ENCODE measurements around the gene C10orf90.

C10orf90 gene

DNA sequence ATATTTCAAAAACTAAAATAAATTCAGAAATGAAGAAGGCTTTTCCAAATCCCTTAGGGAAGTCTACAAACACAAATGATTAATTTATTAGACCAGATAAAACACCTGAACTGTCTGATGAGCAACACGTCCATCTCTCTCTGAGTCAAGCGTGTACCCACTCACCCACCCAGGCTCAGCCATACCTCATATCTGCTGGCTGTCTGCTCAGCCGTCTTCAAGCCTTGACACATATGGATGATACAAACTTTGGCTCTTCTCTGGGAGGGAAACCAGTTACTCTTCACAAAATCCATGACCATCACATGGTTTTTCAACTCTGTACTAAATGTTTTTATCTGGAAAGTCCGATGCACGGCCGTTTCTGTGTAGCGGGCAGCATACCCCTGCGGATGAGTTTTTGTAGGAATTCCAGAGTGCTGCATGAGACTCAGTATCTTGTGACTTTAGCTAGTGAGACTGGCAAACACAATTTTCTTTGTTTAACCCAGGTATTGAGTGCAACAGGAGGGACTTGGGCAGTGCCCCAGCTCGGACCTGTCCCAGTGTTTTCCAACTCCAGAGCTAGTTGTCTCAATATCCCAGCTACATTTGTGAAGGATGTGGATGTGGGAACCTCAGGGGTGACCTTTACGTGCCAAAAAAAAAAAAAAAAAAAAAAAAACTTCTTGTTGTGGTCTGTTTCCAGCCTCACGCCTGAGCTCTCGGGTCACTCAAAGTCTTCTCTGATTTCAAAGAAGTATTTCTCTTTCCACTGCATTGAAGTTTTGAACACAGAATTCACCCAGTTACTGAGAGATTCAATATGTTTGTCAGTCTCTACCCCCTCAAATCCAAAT, at the start of gene C10orf90:
TSS of gene C10orf90 (minus strand) at position 638 of the 839 bp plus-strand sequence. CDS start at position 425, 213 bp downstream.
- DNase-seq = no peak

- DNase-seq = no peak
Measured at GRCh38 chr10:126716366-126716765, 45.9 kb upstream of the C10orf90 start.

DNA sequence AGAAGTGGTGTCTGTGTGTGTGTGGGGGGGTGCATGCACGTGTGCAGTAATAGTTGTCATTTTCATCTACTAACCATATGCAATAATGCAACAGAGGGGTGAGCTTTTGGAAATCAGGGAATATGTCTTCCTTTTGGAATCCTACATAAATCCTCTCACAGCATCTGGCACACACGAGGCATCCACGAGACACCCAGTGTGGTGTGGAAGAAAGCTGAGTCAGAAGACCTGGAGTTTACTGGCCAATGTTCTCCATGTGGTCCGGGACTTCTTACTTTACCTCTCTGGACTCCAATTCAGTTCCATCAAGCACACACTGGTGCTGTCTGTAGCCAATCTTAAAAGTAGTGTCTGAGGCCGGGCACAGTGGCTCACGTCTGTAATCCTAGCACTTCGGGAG, 43.1 kb upstream of the C10orf90 start:
- DNase-seq = no peak

DNA sequence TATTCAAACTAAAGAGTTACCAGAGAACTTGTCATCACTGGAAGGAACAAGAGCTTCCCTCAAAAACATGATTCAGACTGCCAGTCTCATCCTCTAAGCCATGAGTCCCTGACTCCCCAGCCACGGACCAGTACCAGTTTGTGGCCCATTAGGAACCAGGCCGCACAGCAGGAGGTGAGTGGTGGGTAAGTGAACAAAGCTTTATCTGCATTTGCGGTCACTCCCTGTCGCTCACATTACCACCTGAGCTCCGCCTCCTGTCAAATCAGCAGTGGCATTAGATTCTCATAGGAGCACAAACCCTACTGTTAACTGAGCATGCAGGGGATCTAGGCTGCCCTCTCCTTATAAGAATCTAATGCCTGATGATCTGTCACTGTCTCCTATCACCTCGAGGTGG, 42.2 kb upstream of the C10orf90 start:
- DNase-seq = no peak

GRCh38 chr10:126705951-126706565, 35.6 kb upstream of the C10orf90 start:
- no peak for DNase-seq

- DNase-seq = no peak
Measured at GRCh38 chr10:126705131-126705530, 34.6 kb upstream of the C10orf90 start.

GRCh38 chr10:126704649-126705048, 34.2 kb upstream of the C10orf90 start:
- DNase-seq = no peak

GRCh38 chr10:126702181-126702580, 31.7 kb upstream of the C10orf90 start:
- no peak for DNase-seq

DNA sequence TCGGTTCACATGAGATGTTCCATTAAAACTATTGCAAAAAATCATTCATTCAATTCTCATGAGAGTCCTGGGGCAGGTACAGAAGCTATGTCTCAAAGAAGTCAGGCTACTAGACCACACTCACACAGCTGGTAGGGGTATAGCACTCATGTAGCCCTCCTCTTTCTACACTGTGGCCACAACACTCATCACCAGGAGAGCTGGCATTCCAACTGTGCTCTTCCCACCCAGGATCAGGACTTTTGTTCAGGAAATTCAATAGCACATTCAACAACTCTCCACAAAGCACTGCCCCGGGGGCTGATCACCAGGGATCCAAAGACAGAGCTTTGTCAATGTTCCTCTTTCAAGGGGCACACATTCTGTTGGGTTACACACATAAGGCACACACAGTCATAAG, 31.0 kb upstream of the C10orf90 start:
- no peak for DNase-seq

DNA sequence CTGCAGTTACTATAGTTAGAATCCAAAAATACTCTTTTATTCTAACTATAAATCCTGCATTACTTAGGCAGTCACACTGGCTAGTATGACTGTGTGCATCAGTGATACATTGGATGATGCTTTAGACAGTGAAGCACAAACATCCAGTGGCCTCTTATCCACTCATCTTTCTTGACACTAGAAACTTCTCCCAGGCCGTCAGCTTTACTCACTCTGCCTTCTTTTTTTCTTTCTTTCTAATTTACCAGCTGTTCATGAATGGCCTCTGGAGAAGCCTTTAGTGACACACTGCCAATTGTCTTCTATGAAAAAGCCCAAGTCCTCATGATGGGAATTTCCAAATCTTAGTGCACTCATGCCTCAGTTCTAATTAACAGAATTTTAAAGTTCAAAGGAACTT, 26.2 kb upstream of the C10orf90 start:
- DNase-seq = no peak

- no peak for DNase-seq
Measured at GRCh38 chr10:126691456-126691855, 21.0 kb upstream of the C10orf90 start.

GRCh38 chr10:126690534-126690933, 20.0 kb upstream of the C10orf90 start:
- DNase-seq = no peak

DNA sequence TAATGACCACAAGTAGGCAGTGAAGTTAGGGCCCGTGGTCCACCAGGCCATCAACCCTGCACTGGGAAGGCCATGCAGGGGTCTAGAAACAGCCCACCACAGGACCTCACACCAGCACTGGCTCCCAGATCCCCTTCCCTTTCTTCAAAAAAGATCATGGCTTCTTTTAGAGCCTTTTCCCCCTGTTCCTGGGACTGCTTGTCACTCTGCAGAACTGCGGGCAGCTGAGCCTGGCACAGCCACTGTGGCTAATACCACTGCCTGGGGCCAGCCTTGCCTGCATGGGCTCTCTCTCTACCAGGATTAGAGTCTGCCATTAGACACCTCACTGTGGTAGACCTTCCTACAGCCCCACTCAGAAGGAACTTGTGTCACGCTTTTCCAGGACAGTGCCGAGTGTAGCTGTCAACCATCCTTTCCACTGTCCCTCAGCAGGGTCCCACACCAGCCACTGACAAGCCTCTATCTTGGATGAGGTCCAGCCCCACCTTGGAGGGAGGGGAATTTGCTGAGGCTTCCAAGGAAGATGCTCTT, 19.0 kb upstream of the C10orf90 start:
- DNase-seq = no peak

DNA sequence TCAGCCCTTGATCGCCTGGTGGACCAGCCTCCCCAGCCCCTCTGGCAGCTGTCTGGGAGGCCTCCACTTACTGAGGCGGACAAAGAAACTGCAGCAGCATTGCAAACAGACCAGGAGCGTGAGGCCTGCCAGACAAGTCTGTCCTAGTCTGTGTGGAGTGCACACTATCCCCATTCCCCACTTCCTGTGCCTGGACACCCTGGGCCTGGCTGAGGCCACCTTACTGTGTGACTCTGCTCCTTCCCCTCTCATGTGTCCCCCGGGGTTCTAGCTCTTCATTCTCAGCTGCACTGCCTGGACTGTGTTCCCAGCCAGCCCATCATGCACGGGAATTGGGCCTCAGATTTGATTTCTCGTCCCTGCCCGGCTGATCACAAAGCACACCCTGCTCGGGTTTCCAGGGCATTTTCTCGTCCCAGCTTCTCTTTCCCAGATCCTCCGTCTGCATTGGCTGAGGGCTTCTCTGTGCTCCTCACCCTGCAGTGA, 16.7 kb upstream of the C10orf90 start:
- no peak for DNase-seq

DNA sequence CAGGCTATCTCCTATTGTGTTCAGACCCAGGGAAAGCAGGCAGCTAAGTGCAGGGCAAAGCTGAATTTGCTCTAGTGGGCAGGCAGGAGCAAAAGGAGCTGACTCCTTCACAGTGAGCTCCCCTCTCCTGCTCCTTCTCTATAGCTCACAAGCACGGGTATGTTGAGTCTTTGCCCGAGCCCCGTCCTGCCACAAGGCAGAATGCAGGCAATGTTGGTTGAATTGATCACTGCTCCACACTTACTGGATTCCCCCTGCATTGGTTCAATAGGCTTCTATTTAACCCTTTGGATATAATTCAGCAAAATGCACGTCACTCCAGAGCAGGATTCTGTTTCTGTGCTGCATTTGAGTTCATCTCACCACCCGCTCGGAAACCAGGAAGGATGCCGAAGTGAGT, 16.2 kb upstream of the C10orf90 start:
- DNase-seq = no peak

DNA sequence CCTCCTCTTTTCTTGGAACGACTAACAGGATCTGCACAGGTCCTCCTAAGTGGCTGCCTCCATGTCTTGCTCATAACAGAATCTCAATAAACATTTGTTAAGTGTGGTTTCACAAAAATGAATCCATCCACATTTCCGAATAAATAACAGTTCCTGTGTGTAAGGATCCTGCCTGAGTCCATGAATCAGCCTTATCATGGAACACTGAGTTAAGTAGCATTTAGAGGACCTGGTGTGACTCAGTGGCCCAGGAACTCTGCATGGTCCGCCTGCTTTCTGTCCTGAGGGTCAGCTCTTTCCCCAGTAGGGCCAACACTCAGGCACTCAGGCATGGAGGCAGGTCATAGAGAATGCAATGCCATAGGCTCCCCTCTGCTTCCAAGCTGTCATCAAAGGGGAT, 15.8 kb upstream of the C10orf90 start:
- DNase-seq = no peak

GRCh38 chr10:126685756-126686155, 15.3 kb upstream of the C10orf90 start:
- DNase-seq = no peak

DNA sequence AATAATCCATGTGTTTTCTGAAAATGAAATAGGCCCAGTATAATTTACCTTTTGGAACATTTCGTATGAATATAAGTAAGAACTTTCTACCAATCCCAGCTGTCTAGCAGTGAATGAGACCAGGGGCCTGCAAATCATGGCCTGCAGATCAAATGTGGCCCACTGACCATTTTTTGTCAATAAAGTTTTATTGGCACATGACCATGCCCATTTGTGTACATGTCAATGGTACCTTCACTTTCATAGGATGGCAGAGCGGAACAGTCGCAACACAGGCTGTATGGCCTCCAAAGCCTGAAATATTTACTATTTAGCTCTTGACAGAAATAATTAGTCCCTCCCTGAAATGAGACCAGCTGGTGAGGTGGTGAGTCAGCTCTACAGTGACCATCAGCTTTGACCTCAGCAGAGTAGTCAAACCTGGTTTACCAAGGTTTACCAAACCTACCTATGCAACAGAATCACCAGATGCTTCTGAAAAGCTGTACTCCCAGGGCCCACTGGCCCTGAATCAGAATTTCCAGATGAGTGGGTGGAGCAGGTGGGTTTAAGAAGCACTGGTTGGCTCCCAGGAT, 13.8 kb upstream of the C10orf90 start:
- DNase-seq = no peak

GRCh38 chr10:126683466-126683865, 13.0 kb upstream of the C10orf90 start:
- DNase-seq = no peak

DNA sequence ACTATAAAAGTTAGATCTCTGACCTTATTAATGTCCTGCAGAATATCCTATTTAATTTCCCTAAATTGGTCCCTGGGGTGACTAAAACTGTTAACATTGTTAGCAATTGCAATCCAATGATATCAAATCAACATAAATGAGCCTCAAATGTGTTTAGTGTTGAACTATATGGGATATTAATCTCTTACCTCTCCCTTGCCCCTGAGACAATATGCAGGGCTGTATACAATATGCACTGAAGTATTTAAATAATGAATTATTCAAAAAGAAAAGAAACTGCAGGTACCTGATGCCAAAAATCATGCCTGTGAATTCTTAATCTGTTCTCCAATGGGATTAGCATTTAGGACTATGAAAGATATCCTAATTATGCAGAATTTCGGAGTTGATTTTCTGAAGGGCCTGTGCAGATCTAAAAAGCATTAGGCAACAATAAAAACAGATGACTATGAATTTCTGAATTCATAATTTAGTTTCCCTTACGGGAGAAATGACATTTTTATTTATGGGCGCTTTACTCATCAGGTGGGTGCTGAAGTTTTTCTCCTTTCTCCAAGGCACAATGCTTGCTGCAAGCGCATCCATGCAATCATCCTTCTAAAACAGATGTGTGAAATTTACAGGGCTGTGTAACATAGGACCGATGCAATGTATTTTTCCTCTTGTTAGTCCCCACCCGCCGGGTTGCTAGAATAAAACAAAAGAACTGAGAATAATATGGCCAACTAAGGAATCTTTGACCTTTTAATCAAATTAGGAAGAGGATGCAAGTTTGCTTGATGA, 5.4 kb upstream of the C10orf90 start:
- DNase-seq = no peak

- DNase-seq = no peak
Measured at GRCh38 chr10:126674741-126675515, 4.4 kb upstream of the C10orf90 start.

GRCh38 chr10:126673565-126673964, 3.1 kb upstream of the C10orf90 start:
- DNase-seq = no peak
